Embryonic facial prominence (tissue), 1 donor: ENCODE results near the gene MAP2K6.

Experiments
- DNase-seq: peaks from one replicate; pipeline ENCODE4 v3.0.0-alpha.2; 2016; ENCODE audit errors: extremely low spot score

Gene MAP2K6

DNA sequence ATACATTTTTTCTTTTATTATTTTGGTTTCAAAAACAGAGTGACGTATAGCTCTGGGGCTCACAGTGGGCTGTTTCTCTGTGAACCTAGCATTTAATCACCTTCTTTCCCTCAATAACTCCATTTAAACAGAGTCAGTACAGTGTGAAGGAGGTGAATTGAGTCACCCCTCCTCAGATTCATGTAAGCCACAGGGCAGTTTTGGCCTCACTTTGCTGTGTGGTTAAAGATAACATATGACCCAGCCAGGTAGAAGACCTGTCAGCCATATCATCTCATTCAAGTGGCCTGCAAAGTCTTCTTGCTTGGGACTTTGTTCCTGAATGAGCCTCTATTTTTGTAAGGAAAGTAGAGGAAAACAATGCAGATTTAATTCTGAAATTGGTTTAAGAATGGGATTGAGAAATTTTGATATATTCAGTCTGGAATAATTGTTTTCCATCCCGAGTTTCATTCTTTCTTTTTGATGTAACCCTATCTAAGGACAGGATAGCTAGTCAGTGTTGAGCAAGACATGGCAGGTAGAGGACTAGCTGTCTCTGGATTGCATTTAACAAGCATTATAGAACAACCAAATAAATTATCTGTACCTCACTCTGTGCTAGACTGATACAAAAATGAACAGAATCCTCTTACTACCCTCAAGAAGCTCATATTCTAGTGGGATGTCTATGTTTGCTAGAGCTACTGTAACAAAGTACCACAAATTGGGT is 13.1 kb downstream of the MAP2K6 start:
- DNase-seq = no peak

- no peak for DNase-seq
Measured at GRCh38 chr17:69428252-69428980, 13.9 kb downstream of the MAP2K6 start.

- no peak for DNase-seq
Measured at GRCh38 chr17:69430488-69430887, 16.0 kb downstream of the MAP2K6 start.

DNA sequence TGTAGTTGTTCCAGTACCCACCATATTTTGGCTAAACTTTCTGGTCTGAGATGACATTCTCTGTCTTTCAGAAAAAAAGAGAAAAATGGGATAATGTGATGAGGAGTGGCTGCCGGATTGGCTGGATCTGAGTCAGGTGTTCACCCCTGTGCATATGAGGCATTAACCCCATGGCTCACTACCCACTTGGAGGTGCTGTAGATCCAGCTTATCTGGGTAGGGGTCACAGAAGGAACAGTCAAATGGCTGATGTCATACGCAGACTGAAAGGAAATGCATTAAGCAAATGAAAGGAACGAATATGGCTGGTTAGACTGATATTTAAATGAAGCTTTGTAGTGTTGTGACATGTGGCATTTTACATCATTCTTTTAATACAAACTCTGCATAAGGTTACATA is 17.3 kb downstream of the MAP2K6 start:
- no peak for DNase-seq

DNA sequence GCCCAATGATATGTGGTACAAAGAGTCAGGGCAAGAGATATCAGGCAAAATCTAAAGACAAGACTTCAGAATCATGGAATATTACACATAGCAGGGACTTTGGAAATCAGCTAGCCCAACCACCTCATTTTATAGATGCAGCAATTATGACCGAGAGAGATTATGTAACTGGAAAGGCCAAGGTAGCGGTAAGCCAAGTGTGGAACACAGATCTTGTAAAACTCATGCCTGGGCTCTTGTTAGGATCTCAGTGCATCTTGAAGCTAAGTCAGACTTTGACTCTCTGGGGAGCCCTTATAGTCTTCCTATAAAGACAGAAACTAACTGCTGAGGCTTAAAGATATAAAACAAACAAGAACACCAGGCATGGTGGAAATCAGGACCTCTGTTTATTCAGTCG is 18.6 kb downstream of the MAP2K6 start:
- no peak for DNase-seq

DNA sequence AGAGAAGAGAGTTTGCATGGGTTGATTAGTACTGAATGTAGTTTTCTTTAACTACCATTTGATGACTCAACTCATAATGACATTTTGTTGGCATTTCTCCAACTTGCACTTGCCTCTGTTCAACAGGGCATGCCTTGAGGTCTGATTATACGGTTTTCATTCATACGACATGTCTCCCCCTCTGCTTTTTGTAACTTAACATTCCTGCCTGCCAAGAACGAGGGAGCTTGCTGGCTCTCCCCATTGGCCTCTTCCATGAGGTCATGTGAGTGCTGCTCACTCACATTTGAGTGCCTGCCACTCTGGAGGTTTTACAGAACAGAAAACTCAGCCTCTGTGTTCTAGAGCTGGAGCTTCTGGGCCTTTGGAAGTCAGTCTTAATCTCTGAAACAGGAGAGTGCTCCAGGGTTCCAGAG is 19.7 kb downstream of the MAP2K6 start:
- peak; percentile 49 for DNase-seq

- no peak for DNase-seq
Measured at GRCh38 chr17:69435971-69436696, 21.6 kb downstream of the MAP2K6 start.

DNA sequence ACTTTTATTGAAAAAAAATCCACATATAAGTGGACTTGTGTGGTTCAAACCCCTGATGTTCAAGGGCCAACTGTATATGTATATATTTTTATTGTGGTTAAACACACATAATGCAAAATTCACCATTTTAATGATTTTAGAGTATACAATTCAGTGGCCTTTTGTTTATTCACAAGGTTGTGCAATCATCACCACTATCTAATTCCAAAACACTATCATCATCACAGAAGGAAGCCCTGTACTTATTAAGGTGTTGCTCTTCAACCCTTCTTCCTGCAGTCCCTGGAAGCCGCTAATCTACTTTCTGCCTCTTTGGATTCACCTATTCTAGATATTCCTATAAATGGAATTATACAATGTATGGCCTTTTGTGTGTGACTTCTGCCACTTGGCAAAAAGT is 23.0 kb downstream of the MAP2K6 start:
- DNase-seq = no peak

- no peak for DNase-seq
Measured at GRCh38 chr17:69438776-69439175, 24.3 kb downstream of the MAP2K6 start.

DNA sequence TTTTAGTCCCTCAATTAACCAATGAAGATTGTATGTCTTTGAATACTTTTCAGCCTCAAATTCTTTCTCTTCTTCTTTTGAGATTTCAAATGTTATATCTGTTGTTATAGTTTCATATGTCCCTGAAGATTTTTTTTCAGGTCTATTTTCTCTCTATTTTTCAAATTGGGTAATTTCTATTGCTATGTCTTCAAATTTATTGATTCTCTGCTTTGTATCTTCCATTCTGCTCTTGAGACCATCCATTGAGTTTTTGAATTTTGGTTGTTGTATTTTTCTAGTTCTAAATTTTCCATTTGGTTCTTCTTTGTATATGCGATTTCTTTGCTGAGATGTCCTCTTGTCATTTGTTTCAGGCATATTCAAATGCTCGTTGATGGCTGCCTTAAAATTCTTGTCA is 26.7 kb downstream of the MAP2K6 start:
- DNase-seq = no peak

GRCh38 chr17:69443138-69443537 is 28.6 kb downstream of the MAP2K6 start:
- no peak for DNase-seq

- DNase-seq = no peak
Measured at GRCh38 chr17:69444023-69444422, 29.5 kb downstream of the MAP2K6 start.

DNA sequence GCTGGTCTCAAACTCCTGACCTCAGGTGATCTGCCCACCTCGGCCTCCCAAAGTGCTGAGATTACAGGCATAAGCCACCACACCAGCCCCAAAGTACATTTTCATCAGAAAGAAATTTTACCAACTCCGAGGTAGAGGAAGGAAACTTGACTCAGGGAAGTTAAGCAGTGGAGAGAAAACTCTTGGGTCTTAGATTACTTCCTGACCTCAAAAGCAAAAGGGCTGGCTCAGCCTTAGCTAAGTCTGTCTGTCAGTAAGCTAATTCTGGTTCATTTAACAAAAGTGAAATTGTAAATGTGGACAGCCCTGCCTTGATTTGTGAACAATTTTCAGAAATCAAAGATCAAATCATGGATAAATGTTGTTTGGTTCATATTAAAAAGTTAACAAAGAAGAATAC is 30.6 kb downstream of the MAP2K6 start:
- no peak for DNase-seq

DNA sequence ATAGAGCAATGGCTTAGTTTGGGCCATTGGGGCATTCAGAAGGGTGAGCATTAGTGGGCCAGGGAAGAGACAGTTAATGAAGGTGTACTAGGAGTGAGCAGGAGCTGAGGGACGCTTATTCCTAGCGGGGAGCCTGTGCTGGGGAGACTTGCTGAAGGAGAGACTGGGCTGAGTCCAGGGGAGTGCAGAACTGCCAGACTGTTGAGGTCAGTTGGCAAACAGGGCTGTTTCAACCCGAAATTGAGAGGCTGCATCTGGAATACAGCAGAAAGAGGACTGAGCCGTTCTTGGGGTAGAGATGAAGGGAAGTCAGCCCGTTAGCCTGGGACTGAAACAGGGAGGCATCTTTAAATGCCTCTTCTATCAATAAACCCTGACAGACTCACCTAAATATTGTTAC is 33.2 kb downstream of the MAP2K6 start:
- no peak for DNase-seq

DNA sequence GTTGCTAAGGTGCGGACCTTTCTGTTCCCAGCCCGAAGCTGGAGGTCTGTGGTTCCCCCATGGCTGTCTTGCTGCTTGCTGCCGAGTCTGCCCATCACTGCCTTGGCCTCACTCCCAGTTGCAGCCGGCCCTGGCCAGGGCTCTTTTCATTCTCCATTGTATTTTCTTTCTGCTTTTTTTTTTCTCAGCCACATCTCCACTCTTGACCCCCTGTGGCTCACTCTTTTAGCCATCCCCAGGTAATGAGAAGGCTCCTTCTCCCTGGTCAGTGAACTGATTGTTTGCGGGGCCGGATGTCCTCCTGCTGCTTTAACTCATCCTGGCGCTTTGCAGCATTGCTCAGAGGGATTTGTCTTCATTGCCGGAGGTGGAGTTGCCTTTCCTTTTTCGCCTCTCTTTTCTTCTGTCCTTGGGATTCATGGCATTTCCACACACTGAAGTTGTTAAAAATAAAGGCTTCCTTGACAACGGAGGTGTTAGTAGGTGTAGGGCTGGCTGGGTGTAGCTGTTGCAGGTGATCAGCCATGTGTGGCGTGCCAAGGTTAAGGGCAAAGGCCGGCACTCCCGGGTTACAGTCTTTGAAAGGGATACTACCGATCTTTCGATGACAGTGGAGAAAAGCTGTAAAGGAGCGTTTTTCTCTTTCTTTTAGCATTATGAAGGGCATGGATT is 34.1 kb downstream of the MAP2K6 start:
- DNase-seq = no peak

GRCh38 chr17:69450131-69450530 is 35.6 kb downstream of the MAP2K6 start:
- DNase-seq = no peak

DNA sequence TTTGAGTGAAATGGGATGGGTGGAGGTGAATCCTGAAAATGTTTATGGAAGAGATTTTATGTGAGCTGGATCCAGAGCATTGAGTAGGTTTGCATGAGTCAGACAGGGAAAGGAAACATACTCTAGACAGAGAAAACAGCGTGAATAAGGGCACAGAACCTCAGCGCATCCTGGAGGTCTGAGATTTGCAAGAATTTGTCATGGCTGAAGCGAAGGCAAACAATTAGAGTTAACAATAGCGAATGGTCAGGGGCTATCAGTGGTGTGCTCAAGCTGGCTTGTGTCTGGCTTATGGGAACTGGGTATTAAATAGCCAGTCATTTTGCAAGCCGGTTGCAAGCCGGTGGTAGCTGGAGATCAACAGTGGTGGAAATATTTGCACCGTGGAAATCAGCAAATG is 36.4 kb downstream of the MAP2K6 start:
- DNase-seq = no peak

DNA sequence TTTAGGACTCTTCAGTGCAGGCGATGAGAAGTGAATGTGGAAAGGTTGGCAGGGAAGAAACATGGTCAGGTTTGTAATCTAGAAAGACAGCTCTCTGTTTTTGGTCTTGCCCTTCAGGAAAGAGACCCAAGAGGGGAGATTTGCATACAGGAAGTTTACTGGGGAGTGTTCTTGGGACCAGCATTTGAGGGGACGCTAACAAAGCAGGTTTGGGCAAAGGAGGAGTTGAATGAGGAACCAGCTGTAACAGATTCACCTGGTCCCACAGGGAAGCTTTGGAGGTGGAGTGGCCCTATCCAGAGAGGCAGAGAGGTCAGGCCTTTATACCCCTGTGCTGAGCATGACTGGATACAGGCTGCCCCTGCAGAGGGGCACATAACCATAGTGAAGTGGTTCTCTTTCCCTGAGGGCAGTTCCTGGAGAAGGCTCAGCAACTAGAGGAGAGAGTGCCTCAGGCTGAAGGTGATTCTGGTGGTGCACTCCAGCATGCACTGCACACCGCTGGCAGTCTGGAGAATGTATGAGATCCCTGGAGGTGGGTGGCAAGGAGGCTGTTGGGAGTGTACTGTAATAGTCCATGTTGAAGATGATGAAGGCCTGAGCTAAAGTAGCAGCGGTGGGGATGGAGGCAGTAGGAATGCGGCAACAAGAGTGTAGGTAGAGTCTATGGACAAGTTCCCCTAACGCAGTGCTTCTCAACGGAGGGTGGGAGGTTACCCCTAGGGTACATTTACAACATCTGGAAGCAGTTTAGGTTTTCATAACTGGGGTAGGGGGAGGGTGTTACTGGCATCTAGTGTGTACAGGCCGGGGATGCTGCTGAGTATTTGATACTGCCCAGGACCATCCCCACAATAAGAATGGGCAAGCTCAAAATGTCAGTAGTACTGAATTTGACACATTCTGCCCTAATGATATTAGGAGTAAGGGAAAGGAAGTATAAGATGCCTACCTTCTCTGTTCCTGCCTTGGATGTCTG is 37.2 kb downstream of the MAP2K6 start:
- DNase-seq = no peak

DNA sequence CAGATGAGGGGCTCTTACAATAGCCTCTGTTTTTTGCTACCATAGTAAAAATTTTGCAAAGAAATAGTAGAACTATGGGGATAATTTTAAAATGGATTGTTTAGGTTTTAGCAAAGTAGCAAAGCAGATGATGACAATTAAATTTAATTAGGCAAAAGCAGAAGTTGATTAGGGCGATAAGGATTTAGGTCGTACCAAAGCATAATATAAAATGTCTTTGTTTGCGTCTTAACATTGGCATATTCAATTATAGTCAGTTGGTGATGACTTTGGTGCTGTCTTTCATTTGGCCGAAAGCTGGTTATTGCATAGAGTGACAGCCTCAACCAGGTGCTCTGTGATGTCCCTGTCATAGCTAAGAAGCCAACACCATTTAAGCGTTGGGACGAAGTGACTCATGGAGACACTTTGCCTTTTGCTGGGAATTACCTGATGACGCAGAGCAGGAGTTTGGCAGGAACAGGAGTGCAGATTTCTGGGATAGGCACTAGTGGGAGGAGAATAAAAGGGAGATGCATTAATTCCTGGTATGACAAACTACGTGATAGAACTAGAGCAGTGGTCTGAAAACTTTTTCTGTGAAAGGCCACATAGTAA is 38.3 kb downstream of the MAP2K6 start:
- no peak for DNase-seq

DNA sequence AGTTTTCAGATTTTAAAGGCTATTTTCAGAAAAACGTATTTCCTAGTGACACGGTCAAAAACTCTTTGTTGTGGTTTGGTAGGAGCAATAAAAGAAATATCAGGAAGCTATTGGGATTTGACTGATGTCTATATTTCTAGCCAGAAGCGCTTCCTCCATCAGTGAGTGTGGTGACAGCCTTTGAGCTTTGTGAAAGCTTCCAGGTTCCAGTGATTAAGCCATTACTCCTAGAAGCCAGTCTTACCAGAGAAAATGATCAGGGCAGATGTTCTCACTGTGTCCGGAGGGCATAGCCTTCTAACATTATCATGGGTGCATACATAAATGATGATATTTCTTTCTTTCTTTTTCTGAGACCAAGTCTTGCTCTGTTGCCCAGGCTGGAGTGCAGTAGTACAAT is 39.6 kb downstream of the MAP2K6 start:
- DNase-seq = no peak

DNA sequence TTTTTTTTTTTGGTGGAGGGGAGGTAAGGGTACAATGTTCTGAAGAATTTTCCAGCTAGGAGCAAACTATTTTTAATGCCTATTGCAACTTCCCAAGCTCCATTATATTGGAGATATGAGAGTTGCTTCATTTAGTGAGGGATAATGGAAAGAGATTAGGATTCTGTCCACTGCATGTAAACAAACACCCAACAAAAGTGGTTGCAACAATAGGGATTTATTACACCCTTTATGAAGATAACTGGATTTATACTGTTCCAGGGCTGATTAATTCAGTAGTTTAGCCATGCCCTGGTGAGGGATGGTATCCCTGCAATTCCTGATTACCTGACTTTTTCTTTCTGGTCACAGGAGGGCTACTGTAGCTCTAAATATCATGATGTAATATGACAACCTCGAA is 40.5 kb downstream of the MAP2K6 start:
- no peak for DNase-seq
